SK-N-SH (cell line): ENCODE measurements around the gene DIPK1A. TPM values are rescaled to one million over a fixed set of nuclear protein-coding genes. Genes with fewer than 3 reads are reported as not detected.
"Not testable (repeated sequence)": the region's sequence is repeated elsewhere in the genome, so short reads cannot be mapped to it uniquely, and the experiment has no call there.

Experiments
- CTCF ChIA-PET: fragments of 300-600, 350-600 bp; formaldehyde crosslinking; extraction: SDS; loops from one replicate; lab custom pipeline; 2021; lab: Yijun Ruan, JAX
- POLR2A ChIA-PET: fragments of 350-600 bp; sonication (Branson Sonifier 250); formaldehyde crosslinking; extraction: SDS; loops from one replicate; lab custom pipeline; 2020; ENCODE audit warnings: antibody characterized with exemption, inconsistent platforms; lab: Yijun Ruan, JAX
- DNase-seq: peaks from one replicate; pipeline ENCODE4 v3.0.0; 2012
- H2AFZ ChIP-seq: fragments of 200-600 bp; sonication (generic); 2 replicates; pipeline ENCODE4 v1.8.1; 2016; ENCODE audit warnings: antibody characterized with exemption, mild to moderate bottlenecking, low read depth
- H3F3A ChIP-seq: fragments of 200-600 bp; sonication (generic); replicated peaks from 2 replicates; pipeline ENCODE3; 2016; ENCODE audit warnings: antibody characterized with exemption, mild to moderate bottlenecking; ENCODE audit not compliant: insufficient read depth
- H3K27ac ChIP-seq, 2 experiments: fragments of 200-500 bp in 1 of 2; fragments of 200-600 bp in 1 of 2; sonication (Bioruptor generic) in 1 of 2; sonication (generic), shearing (Covaris generic) in 1 of 2; 2 replicates each; pipeline versions ENCODE4 v1.5.1 to v1.6.1; 2014 to 2016; ENCODE audit warnings: low read depth in 2 of 2, inconsistent platforms in 1 of 2, low read length in 1 of 2, mild to moderate bottlenecking in 1 of 2, mixed read lengths in 1 of 2
- H3K27me3 ChIP-seq: fragments of 200-600 bp; sonication (generic), shearing (Covaris generic); 2 replicates; pipeline ENCODE4 v1.6.1; 2016; ENCODE audit warnings: mixed run types; ENCODE audit not compliant: insufficient read depth
- H3K36me3 ChIP-seq, 2 experiments: fragments of 200-500 bp in 1 of 2; fragments of 200-600 bp in 1 of 2; sonication (Bioruptor generic) in 1 of 2; sonication (generic) in 1 of 2; replicated peaks in 1 of 2; 2 replicates each; pipeline versions ENCODE3 to v1.5.1; 2014 to 2016; ENCODE audit warnings: low read length in 1 of 2, mild to moderate bottlenecking in 1 of 2; ENCODE audit not compliant: insufficient read depth in 2 of 2, control insufficient read depth in 1 of 2
- H3K4me1 ChIP-seq, 2 experiments: fragments of 200-500 bp in 1 of 2; fragments of 200-600 bp in 1 of 2; sonication (Bioruptor generic) in 1 of 2; sonication (generic), shearing (Covaris generic) in 1 of 2; 2 replicates each; pipeline versions ENCODE4 v1.5.1 to v1.6.1; 2014 to 2016; ENCODE audit warnings: low read depth in 1 of 2, low read length in 1 of 2, mixed run types in 1 of 2; ENCODE audit not compliant: insufficient read depth in 2 of 2, control insufficient read depth in 1 of 2
- H3K4me2 ChIP-seq: fragments of 200-600 bp; sonication (generic), shearing (Covaris generic); 2 replicates; pipeline ENCODE4 v1.6.1; 2017; ENCODE audit warnings: mixed run types
- H3K4me3 ChIP-seq, 2 experiments: fragments of 200-500 bp in 1 of 2; fragments of 200-600 bp in 1 of 2; sonication (Bioruptor generic) in 1 of 2; sonication (generic), shearing (Covaris generic) in 1 of 2; 2 replicates each; pipeline versions ENCODE4 v1.5.1 to v1.8.1; 2014 to 2016; ENCODE audit warnings: low read depth in 2 of 2, inconsistent platforms in 1 of 2, low read length in 1 of 2, mild to moderate bottlenecking in 1 of 2, mixed read lengths in 1 of 2, moderate library complexity in 1 of 2
- H3K79me2 ChIP-seq: fragments of 200-600 bp; sonication (generic); 2 replicates; pipeline ENCODE4 v1.8.1; 2017; ENCODE audit warnings: mild to moderate bottlenecking; ENCODE audit not compliant: insufficient read depth
- H3K9ac ChIP-seq: fragments of 200-600 bp; sonication (generic); 2 replicates; pipeline ENCODE4 v1.6.1; 2017; ENCODE audit warnings: mixed run types
- H3K9me2 ChIP-seq: fragments of 200-600 bp; sonication (generic); 2 replicates; pipeline ENCODE4 v1.6.1; 2017; ENCODE audit warnings: mixed run types
- H3K9me3 ChIP-seq: fragments of 200-600 bp; sonication (generic); 2 replicates; pipeline ENCODE4 v1.6.1; 2017; ENCODE audit warnings: mixed run types, mild to moderate bottlenecking, moderate library complexity
- H4K20me1 ChIP-seq: fragments of 200-600 bp; sonication (generic); 2 replicates; pipeline ENCODE4 v1.6.1; 2017; ENCODE audit warnings: mild to moderate bottlenecking, mixed run types; ENCODE audit not compliant: insufficient read depth
- CHD2 ChIP-seq: fragments of 150-350 bp; IDR thresholded peaks from 2 replicates; pipeline ENCODE4 v1.6.1; 2018; ENCODE audit warnings: low read length; ENCODE audit not compliant: partially characterized antibody
- ELF1 ChIP-seq: IDR thresholded peaks from 2 replicates; pipeline ENCODE4 v1.4.0; 2012
- EP300 ChIP-seq, 2 experiments: IDR thresholded peaks; 2 replicates each; pipeline versions ENCODE4 v1.4.0 to v1.6.1; 2012; ENCODE audit warnings: borderline replicate concordance in 1 of 2, low read depth in 1 of 2, low read length in 1 of 2
- EZH2phosphoT487 ChIP-seq: fragments of 200-600 bp; sonication (generic); IDR thresholded peaks from 2 replicates; pipeline ENCODE4 v1.6.1; 2017; ENCODE audit warnings: low read depth, mixed run types, mild to moderate bottlenecking, antibody characterized with exemption, moderate library complexity, borderline replicate concordance
- FOSL2 ChIP-seq: IDR thresholded peaks from 2 replicates; pipeline ENCODE4 v1.4.0; 2012; ENCODE audit warnings: low read depth, mild to moderate bottlenecking, moderate library complexity, borderline replicate concordance
- GATA2 ChIP-seq: sonication (generic); formaldehyde crosslinking; IDR thresholded peaks from 2 replicates; pipeline ENCODE4 v1.5.0; 2020; ENCODE audit warnings: mild to moderate bottlenecking, missing genetic modification reagents
- IRF3 ChIP-seq: fragments of 150-350 bp; IDR thresholded peaks from 2 replicates; pipeline ENCODE4 v1.6.1; 2016; ENCODE audit warnings: mild to moderate bottlenecking, low read depth, low read length
- JUND ChIP-seq: IDR thresholded peaks from 2 replicates; pipeline ENCODE4 v1.4.0; 2012
- NFIC ChIP-seq: IDR thresholded peaks from 2 replicates; pipeline ENCODE4 v1.4.0; 2012; ENCODE audit warnings: borderline replicate concordance
- NRF1 ChIP-seq: IDR thresholded peaks from 2 replicates; pipeline ENCODE4 v1.6.1; 2012; ENCODE audit warnings: low read depth, mild to moderate bottlenecking, low read length
- RAD21 ChIP-seq: IDR thresholded peaks from 2 replicates; pipeline ENCODE4 v1.6.1; 2012; ENCODE audit warnings: mild to moderate bottlenecking, low read length
- RCOR1 ChIP-seq: fragments of 150-350 bp; IDR thresholded peaks from 2 replicates; pipeline ENCODE4 v1.6.1; 2017; ENCODE audit warnings: antibody characterized with exemption, low read length
- REST ChIP-seq: IDR thresholded peaks from 2 replicates; pipeline ENCODE4 v1.6.1; 2012; ENCODE audit warnings: mild to moderate bottlenecking, low read depth, low read length, moderate library complexity
- RXRA ChIP-seq: IDR thresholded peaks from 2 replicates; pipeline ENCODE4 v1.4.0; 2012; ENCODE audit warnings: low read depth, mild to moderate bottlenecking, borderline replicate concordance
- SIN3A ChIP-seq: IDR thresholded peaks from 2 replicates; pipeline ENCODE4 v1.6.1; 2012; ENCODE audit warnings: low read depth, mild to moderate bottlenecking, low read length, moderate library complexity, borderline replicate concordance
- TAF1 ChIP-seq: IDR thresholded peaks from 2 replicates; pipeline ENCODE4 v1.6.1; 2012; ENCODE audit warnings: low read depth, mild to moderate bottlenecking, low read length, moderate library complexity, borderline replicate concordance
- USF2 ChIP-seq: fragments of 150-350 bp; IDR thresholded peaks from 2 replicates; pipeline ENCODE4 v1.6.1; 2017; ENCODE audit warnings: antibody characterized with exemption, low read length, low read depth, borderline replicate concordance
- WGBS: methylation state at CpG from one replicate; pipeline ENCODE4 v1.1.6; 2017; ENCODE audit warnings: low lambda C conversion rate; 5-methylcytosine and 5-hydroxymethylcytosine counted together
- polyA plus RNA-seq, 3 experiments: library from polyadenylated mRNA; depleted of rRNA; stranded (reverse); fragments of >200 nt; gene quantifications; 2 replicates each; pipeline ENCODE4 v1.2.3, GENCODE V29; 2012

Gene DIPK1A
- polyA plus RNA-seq, 1 of the 3 experiments (the other 2 are of a cell fraction) = 3.4 TPM

GRCh38 chr1:92980732-92981647, 19.7 kb upstream of the DIPK1A start (continued):
- TF ChIP-seq NRF1 (no peak), RAD21 (no peak), TAF1 (no peak)

- Histone ChIP-seq H3K4me3 (no peak overlapping the region), H3K4me2 (no peak overlapping the region), H4K20me1 (no peaks in the 10 kb centered on the region), H3K36me3 (no peaks in the 10 kb centered on the region), H3K9me2 (no peaks in the 10 kb centered on the region), H3K9me3 (no peaks in the 10 kb centered on the region), H3K79me2 (no peaks in the 10 kb centered on the region), H3K27me3 (no peaks in the 10 kb centered on the region; the same call in 1 of the 2 replicates), H2AFZ (no peak overlapping the region), H3F3A (no peaks in the 10 kb centered on the region), H3K9ac (no peak overlapping the region), H3K4me1 (no peaks in the 10 kb centered on the region), H3K27ac (no peak overlapping the region)
- WGBS = 75% methylated on average over 7 of the region's 7 CpGs
- ChIA-PET POLR2A (no interaction called here), CTCF (interaction anchor here (1.1 to 3.0 kb wide), 5 partner anchors 15 to 116 kb away, joined by 3 to 14 read pairs (median 8); partner anchors contain the start of gene DIPK1A)
- no peak for DNase-seq
- TF ChIP-seq USF2 (no peak), REST (no peak), JUND (no peak), ELF1 (no peak), SIN3A (no peak), IRF3 (no peak), TAF1 (no peak), RCOR1 (no peak), FOSL2 (no peak), EZH2phosphoT487 (no peak), RXRA (no peak), NFIC (no peak), EP300 (IDR thresholded peaks at IDR 0.05; ENCODE audit: borderline replicate concordance in 1 of 2, low read depth in 1 of 2, low read length in 1 of 2) (no peak), GATA2 (CRISPR knock-in tag) (no peak), CHD2 (no peak)
Measured at GRCh38 chr1:92975551-92976232, 14.4 kb upstream of the DIPK1A start.

- POLR2A ChIA-PET, H3K36me3 ChIP-seq, H3K9me3 ChIP-seq, H3K9ac ChIP-seq, H3F3A ChIP-seq, DNase-seq, H3K27ac ChIP-seq, H3K4me1 ChIP-seq, H3K4me3 ChIP-seq, H3K4me2 ChIP-seq, H3K9me2 ChIP-seq, H2AFZ ChIP-seq, H4K20me1 ChIP-seq, H3K79me2 ChIP-seq, H3K27me3 ChIP-seq: not testable (repeated sequence)
- 52% methylated on average over 5 of the region's 5 CpGs for WGBS
- CTCF ChIA-PET = interaction anchor here (3.0 to 4.9 kb wide), 2 partner anchors 13 to 20 kb away, joined by 14 to 27 read pairs; partner anchors contain the start of gene DIPK1A
Measured at GRCh38 chr1:92974112-92974511, 12.8 kb upstream of the DIPK1A start.
